ENCODE data around the gene GTF2A1.

DNA sequence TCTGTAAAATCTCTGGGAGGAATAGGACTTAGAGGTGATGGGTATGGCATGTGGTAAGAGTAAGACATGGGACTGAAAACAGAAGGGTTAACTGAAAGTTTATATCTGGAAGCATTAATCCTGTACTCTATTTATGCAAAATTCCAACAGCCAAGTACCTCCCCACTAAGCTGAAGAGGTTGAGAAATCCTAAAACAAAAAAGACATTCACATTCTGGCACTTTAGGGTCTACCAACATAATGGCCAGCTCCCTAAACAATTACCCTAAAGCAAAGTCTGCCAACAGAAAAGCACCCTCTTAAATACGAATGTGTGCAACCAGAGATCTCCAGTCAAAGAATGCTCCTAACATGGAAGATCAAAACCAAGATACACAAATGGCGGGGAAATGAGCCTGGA, 87.4 kb downstream of the GTF2A1 start:
- no peak for TF ChIP-seq POLR2A (IDR thresholded peaks at IDR 0.05; ENCODE audit: extremely low read depth, insufficient read length)
- TF ChIP-seq, protein P1, sequence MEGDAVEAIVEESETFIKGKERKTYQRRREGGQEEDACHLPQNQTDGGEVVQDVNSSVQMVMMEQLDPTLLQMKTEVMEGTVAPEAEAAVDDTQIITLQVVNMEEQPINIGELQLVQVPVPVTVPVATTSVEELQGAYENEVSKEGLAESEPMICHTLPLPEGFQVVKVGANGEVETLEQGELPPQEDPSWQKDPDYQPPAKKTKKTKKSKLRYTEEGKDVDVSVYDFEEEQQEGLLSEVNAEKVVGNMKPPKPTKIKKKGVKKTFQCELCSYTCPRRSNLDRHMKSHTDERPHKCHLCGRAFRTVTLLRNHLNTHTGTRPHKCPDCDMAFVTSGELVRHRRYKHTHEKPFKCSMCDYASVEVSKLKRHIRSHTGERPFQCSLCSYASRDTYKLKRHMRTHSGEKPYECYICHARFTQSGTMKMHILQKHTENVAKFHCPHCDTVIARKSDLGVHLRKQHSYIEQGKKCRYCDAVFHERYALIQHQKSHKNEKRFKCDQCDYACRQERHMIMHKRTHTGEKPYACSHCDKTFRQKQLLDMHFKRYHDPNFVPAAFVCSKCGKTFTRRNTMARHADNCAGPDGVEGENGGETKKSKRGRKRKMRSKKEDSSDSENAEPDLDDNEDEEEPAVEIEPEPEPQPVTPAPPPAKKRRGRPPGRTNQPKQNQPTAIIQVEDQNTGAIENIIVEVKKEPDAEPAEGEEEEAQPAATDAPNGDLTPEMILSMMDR (IDR thresholded peaks at IDR 0.05; ENCODE audit: low read depth, low read length), result no peak
- TF ChIP-seq, protein P2, sequence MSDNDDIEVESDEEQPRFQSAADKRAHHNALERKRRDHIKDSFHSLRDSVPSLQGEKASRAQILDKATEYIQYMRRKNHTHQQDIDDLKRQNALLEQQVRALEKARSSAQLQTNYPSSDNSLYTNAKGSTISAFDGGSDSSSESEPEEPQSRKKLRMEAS (IDR thresholded peaks at IDR 0.05; ENCODE audit: low read depth, low read length), result no peak
- TF ChIP-seq MYC (IDR thresholded peaks at IDR 0.05; ENCODE audit: low read depth, low read length), result no peak

All from NB4 (cell line).